HepG2 (cell line): ENCODE data around the gene LLGL2. TPM values are rescaled to one million over a fixed set of nuclear protein-coding genes. Genes with fewer than 3 reads are reported as not detected.

Experiments used
- ATAC-seq: fragments of 200-7000 bp; cut with Tn5 transposase; 3 replicates; pipeline ENCODE4 v1.9.1; 2020; ENCODE audit warnings: mild to moderate bottlenecking, moderate library complexity
- BruUV-seq: library from RNA; stranded (reverse); fragments of 400-500 nt; replicated peaks from 2 replicates; lab custom pipeline; 2021; lab: Mats Ljungman, UMichigan
- CTCF ChIA-PET: fragments of 300-600 bp; formaldehyde crosslinking; extraction: SDS; loops from one replicate; lab custom pipeline; 2021; ENCODE audit warnings: low total read pairs, inconsistent platforms, low intra/inter-chr PET ratio; lab: Yijun Ruan, JAX
- POLR2A ChIA-PET: fragments of 350-600 bp; sonication (Branson Sonifier 250); formaldehyde crosslinking; loops from one replicate; lab custom pipeline; 2020; ENCODE audit warnings: antibody characterized with exemption, inconsistent platforms; lab: Yijun Ruan, JAX
- DNase-seq: peaks from one replicate; pipeline ENCODE4 v3.0.0-alpha.2; 2015; ENCODE audit warnings: low spot score
- FAIRE-seq: peaks from 3 replicates; lab custom pipeline; 2011; peaks lifted over from hg19 to GRCh38; lab: Jason Lieb, UNC
- H2AFZ ChIP-seq: one replicate; pipeline ENCODE4 v1.6.1; 2011; ENCODE audit warnings: low read length, inconsistent platforms
- H3K27ac ChIP-seq: fragments of 300-600 bp; 3 replicates; pipeline ENCODE4 v1.8.0; 2011; ENCODE audit warnings: mixed run types, mild to moderate bottlenecking, mixed read lengths, low read length, inconsistent platforms; ENCODE audit not compliant: insufficient read depth; ENCODE audit errors: extremely low read length
- H3K27me3 ChIP-seq, 2 experiments: fragments of 200-600 bp in 1 of 2; 2 replicates in 1 of 2; 3 replicates in 1 of 2; pipeline versions ENCODE4 v1.6.0 to v1.8.0; 2011; ENCODE audit warnings: low read length in 2 of 2, mild to moderate bottlenecking in 2 of 2, moderate library complexity in 2 of 2, inconsistent platforms in 1 of 2; ENCODE audit not compliant: insufficient read depth in 2 of 2, control insufficient read depth in 1 of 2
- H3K36me3 ChIP-seq, 2 experiments: fragments of 200-600 bp in 1 of 2; replicated peaks in 1 of 2; 2 replicates in 1 of 2; 3 replicates in 1 of 2; pipeline versions ENCODE4 v1.5.1 to v1.8.0; 2011; ENCODE audit warnings: low read length in 2 of 2, inconsistent platforms in 1 of 2; ENCODE audit not compliant: insufficient read depth in 2 of 2, control insufficient read depth in 1 of 2
- H3K4me1 ChIP-seq: 2 replicates; pipeline ENCODE4 v1.5.1; 2012; ENCODE audit warnings: low read length, inconsistent platforms; ENCODE audit not compliant: insufficient read depth
- H3K4me2 ChIP-seq: 2 replicates; pipeline ENCODE4 v1.6.0; 2011; ENCODE audit warnings: low read depth, low read length, inconsistent platforms
- H3K4me3 ChIP-seq, 3 experiments: fragments of 200-600 bp in 1 of 3; sonication (generic), shearing (Covaris generic) in 1 of 3; replicated peaks in 1 of 3; 2 replicates each; pipeline ENCODE4 v1.5.1; 2011 to 2016; ENCODE audit warnings: low read length in 3 of 3, inconsistent platforms in 2 of 3, low read depth in 2 of 3, mild to moderate bottlenecking in 2 of 3, control low read depth in 1 of 3, mixed read lengths in 1 of 3; ENCODE audit not compliant: insufficient read depth in 1 of 3
- H3K79me2 ChIP-seq: one replicate; pipeline ENCODE4 v1.6.1; 2011; ENCODE audit warnings: low read length, inconsistent platforms; ENCODE audit not compliant: insufficient read depth
- H3K9ac ChIP-seq: 2 replicates; pipeline ENCODE4 v1.6.0; 2011; ENCODE audit warnings: mild to moderate bottlenecking, low read depth, low read length, inconsistent platforms; ENCODE audit not compliant: insufficient read depth
- H3K9me3 ChIP-seq: 2 replicates; pipeline ENCODE4 v1.5.1; 2012; ENCODE audit warnings: mild to moderate bottlenecking, low read length
- H4K20me1 ChIP-seq: 2 replicates; pipeline ENCODE4 v1.6.0; 2011; ENCODE audit warnings: inconsistent platforms, mild to moderate bottlenecking, low read length, moderate library complexity; ENCODE audit not compliant: insufficient read depth
- AKAP8 ChIP-seq: sonication (generic); formaldehyde crosslinking; IDR thresholded peaks from 2 replicates; pipeline ENCODE4 v1.5.1; 2020; ENCODE audit warnings: mild to moderate bottlenecking, missing genetic modification reagents
- FOXM1 ChIP-seq: sonication (generic); formaldehyde crosslinking; IDR thresholded peaks from 2 replicates; pipeline ENCODE4 v1.5.0; 2020; ENCODE audit warnings: missing genetic modification reagents
- GTF3A ChIP-seq: sonication (generic); formaldehyde crosslinking; conservative IDR thresholded peaks from 2 replicates; pipeline ENCODE4 v1.4.0; 2020; ENCODE audit warnings: mild to moderate bottlenecking, missing genetic modification reagents
- HMG20B ChIP-seq: conservative IDR thresholded peaks from 2 replicates; pipeline ENCODE4 v1.6.1; 2016; ENCODE audit warnings: missing genetic modification reagents, missing compliant biosample characterization
- HNF1B ChIP-seq: sonication (generic); formaldehyde crosslinking; IDR thresholded peaks from 2 replicates; pipeline ENCODE4 v1.5.1; 2020; ENCODE audit warnings: mild to moderate bottlenecking, moderate library complexity, missing genetic modification reagents
- HNRNPL ChIP-seq: fragments of 200-400 bp; formaldehyde crosslinking; IDR thresholded peaks from 2 replicates; pipeline ENCODE4 v1.6.1; 2017; ENCODE audit warnings: mild to moderate bottlenecking, low read depth, low read length
- HOXA3 ChIP-seq: sonication (generic); formaldehyde crosslinking; IDR thresholded peaks from 2 replicates; pipeline ENCODE4 v1.5.0; 2020; ENCODE audit warnings: missing genetic modification reagents
- JARID2 ChIP-seq: sonication (generic); formaldehyde crosslinking; IDR thresholded peaks from 2 replicates; pipeline ENCODE4 v1.8.1; 2023; ENCODE audit warnings: missing genetic modification reagents, inconsistent platforms; ENCODE audit not compliant: insufficient replicate concordance
- PCBP2 ChIP-seq: fragments of 200-400 bp; formaldehyde crosslinking; optimal IDR thresholded peaks from 2 replicates; pipeline ENCODE3; 2018; ENCODE audit warnings: low read length, low read depth; ENCODE audit not compliant: poor library complexity, severe bottlenecking
- STAG1 ChIP-seq: sonication (generic); formaldehyde crosslinking; IDR thresholded peaks from 2 replicates; pipeline ENCODE4 v1.4.0; 2020; ENCODE audit warnings: missing genetic modification reagents
- ZBTB38 ChIP-seq: sonication (generic); formaldehyde crosslinking; IDR thresholded peaks from 2 replicates; pipeline ENCODE4 v1.5.1; 2020; ENCODE audit warnings: mild to moderate bottlenecking, missing genetic modification reagents
- ZNF230 ChIP-seq: sonication (generic); formaldehyde crosslinking; IDR thresholded peaks from 2 replicates; pipeline ENCODE4 v1.4.0; 2020; ENCODE audit warnings: mild to moderate bottlenecking, missing genetic modification reagents
- ZNF263 ChIP-seq: sonication (generic); formaldehyde crosslinking; IDR thresholded peaks from 2 replicates; pipeline ENCODE4 v1.4.0; 2020; ENCODE audit warnings: missing genetic modification reagents
- WGBS: methylation state at CpG from one replicate; pipeline ENCODE4 v1.1.6; 2017; ENCODE audit warnings: low lambda C conversion rate; 5-methylcytosine and 5-hydroxymethylcytosine counted together
- in situ Hi-C: cut with HindIII; loops from 2 replicates; pipeline ENCODE4 v1.10.0; 2017; ENCODE audit warnings: low pct_unique_long_range_greater_than_20kb; ENCODE audit not compliant: extremely low pct_ligation_motif_present
- intact Hi-C: fragments of 100-400 bp; cut with micrococcal nuclease; formaldehyde crosslinking; loops from one replicate; pipeline ENCODE4 v1.10.0; 2022; ENCODE audit not compliant: unreplicated experiment
- polyA plus RNA-seq, 8 experiments: library from polyadenylated mRNA; depleted of rRNA in 3 of 8; stranded (reverse) in 7 of 8; unstranded in 1 of 8; fragments of >200 nt; fragmentation: Illumina TruSeq in 4 of 8; extraction: Trizol in 4 of 8; gene quantifications; 2 replicates each; pipeline versions ENCODE4 v1.2.1 to v1.2.3, GENCODE V29; 2011 to 2016; ENCODE audit warnings: low read depth in 4 of 8, missing spikeins in 1 of 8, mixed read lengths in 1 of 8; ENCODE audit not compliant: insufficient read depth in 1 of 8
- total RNA-seq, 5 experiments: library from RNA; depleted of rRNA; stranded (reverse); fragments of >200 nt; fragmentation: Illumina TruSeq; extraction: Trizol; gene quantifications; 2 replicates each; pipeline ENCODE4 v1.2.3, GENCODE V29; 2016; ENCODE audit warnings: low read depth in 1 of 5
- TF ChIP-seq, protein P1 (sequence below): sonication (generic); formaldehyde crosslinking; IDR thresholded peaks from 2 replicates; pipeline ENCODE4 v1.5.1; 2020; ENCODE audit warnings: mild to moderate bottlenecking, missing genetic modification reagents, moderate library complexity
- TF ChIP-seq, protein P2 (sequence below): sonication (generic); formaldehyde crosslinking; IDR thresholded peaks from 2 replicates; pipeline ENCODE4 v1.5.0; 2020; ENCODE audit warnings: mild to moderate bottlenecking, missing genetic modification reagents, moderate library complexity

LLGL2 gene
- total and polyA plus RNA-seq, 2 of the 13 experiments (the other 11 are each of a cell fraction or from before 2014, with no cell fraction given) = 83.0 to 86.7 TPM

- Histone ChIP-seq H2AFZ (no peak overlapping the region), H3K27ac (no peak overlapping the region), H3K9ac (no peak overlapping the region), H4K20me1 (no peaks in the 10 kb centered on the region), H3K4me2 (no peak overlapping the region), H3K9me3 (no peaks in the 10 kb centered on the region), H3K79me2 (no peaks in the 10 kb centered on the region), H3K36me3 (no peaks in the 10 kb centered on the region), H3K4me1 (peaks cover 32% of the 10 kb centered on the region), H3K27me3 (no peaks in the 10 kb centered on the region; a peak in 1 of 5 replicates), H3K4me3 (no peak overlapping the region)
- ATAC-seq (peak; percentile 42), DNase-seq (no peak), FAIRE-seq (no peak)
- WGBS = 80% methylated on average over 5 of the region's 11 CpGs
- in situ Hi-C loops = loop anchor here (10.0 kb wide), 1 partner anchor 140 kb away; no protein-coding TSS in a partner anchor
- BruUV-seq = no TSS peak
- ChIA-PET CTCF (interaction anchor here (0.8 to 2.5 kb wide), 2 partner anchors 14 to 26 kb away, joined by 3 to 18 read pairs; no protein-coding TSS in a partner anchor), POLR2A (interaction anchor here (1.0 kb wide), 1 partner anchor 14 kb away, joined by 3 read pairs; no protein-coding TSS in a partner anchor)
- intact Hi-C loops = no loop called here
- 0 out of 2 replicates have a peak, but pooled peaks have one; percentile 12 for TF ChIP-seq HNF1B (CRISPR knock-in tag)
- peak; percentile 66 for TF ChIP-seq ZBTB38 (CRISPR knock-in tag)
- TF ChIP-seq, protein P1, sequence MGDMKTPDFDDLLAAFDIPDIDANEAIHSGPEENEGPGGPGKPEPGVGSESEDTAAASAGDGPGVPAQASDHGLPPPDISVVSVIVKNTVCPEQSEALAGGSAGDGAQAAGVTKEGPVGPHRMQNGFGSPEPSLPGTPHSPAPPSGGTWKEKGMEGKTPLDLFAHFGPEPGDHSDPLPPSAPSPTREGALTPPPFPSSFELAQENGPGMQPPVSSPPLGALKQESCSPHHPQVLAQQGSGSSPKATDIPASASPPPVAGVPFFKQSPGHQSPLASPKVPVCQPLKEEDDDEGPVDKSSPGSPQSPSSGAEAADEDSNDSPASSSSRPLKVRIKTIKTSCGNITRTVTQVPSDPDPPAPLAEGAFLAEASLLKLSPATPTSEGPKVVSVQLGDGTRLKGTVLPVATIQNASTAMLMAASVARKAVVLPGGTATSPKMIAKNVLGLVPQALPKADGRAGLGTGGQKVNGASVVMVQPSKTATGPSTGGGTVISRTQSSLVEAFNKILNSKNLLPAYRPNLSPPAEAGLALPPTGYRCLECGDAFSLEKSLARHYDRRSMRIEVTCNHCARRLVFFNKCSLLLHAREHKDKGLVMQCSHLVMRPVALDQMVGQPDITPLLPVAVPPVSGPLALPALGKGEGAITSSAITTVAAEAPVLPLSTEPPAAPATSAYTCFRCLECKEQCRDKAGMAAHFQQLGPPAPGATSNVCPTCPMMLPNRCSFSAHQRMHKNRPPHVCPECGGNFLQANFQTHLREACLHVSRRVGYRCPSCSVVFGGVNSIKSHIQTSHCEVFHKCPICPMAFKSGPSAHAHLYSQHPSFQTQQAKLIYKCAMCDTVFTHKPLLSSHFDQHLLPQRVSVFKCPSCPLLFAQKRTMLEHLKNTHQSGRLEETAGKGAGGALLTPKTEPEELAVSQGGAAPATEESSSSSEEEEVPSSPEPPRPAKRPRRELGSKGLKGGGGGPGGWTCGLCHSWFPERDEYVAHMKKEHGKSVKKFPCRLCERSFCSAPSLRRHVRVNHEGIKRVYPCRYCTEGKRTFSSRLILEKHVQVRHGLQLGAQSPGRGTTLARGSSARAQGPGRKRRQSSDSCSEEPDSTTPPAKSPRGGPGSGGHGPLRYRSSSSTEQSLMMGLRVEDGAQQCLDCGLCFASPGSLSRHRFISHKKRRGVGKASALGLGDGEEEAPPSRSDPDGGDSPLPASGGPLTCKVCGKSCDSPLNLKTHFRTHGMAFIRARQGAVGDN (CRISPR knock-in tag) = peak; percentile 35; the same call in 1 of the 2 replicates
- 0 out of 2 replicates have a peak, but pooled peaks have one; percentile 44 for TF ChIP-seq AKAP8 (CRISPR knock-in tag)
- no peak for TF ChIP-seq FOXM1
- peak; percentile 92 for TF ChIP-seq ZNF263 (CRISPR knock-in tag)
- TF ChIP-seq HOXA3 (CRISPR knock-in tag) = peak; percentile 43; the same call in 1 of the 2 replicates
- 0 out of 2 replicates have a peak, but pooled peaks have one; percentile 56 for TF ChIP-seq GTF3A (CRISPR knock-in tag)
- TF ChIP-seq PCBP2 = no peak
- no peak for TF ChIP-seq HMG20B (CRISPR knock-in tag)
- TF ChIP-seq JARID2 (CRISPR knock-in tag) = no peak
- peak; percentile 67 for TF ChIP-seq STAG1 (CRISPR knock-in tag)
- TF ChIP-seq, protein P2, sequence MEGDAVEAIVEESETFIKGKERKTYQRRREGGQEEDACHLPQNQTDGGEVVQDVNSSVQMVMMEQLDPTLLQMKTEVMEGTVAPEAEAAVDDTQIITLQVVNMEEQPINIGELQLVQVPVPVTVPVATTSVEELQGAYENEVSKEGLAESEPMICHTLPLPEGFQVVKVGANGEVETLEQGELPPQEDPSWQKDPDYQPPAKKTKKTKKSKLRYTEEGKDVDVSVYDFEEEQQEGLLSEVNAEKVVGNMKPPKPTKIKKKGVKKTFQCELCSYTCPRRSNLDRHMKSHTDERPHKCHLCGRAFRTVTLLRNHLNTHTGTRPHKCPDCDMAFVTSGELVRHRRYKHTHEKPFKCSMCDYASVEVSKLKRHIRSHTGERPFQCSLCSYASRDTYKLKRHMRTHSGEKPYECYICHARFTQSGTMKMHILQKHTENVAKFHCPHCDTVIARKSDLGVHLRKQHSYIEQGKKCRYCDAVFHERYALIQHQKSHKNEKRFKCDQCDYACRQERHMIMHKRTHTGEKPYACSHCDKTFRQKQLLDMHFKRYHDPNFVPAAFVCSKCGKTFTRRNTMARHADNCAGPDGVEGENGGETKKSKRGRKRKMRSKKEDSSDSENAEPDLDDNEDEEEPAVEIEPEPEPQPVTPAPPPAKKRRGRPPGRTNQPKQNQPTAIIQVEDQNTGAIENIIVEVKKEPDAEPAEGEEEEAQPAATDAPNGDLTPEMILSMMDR = peak; percentile 71
- peak; percentile 92 for TF ChIP-seq HNRNPL
- 0 out of 2 replicates have a peak, but pooled peaks have one; percentile 68 for TF ChIP-seq ZNF230 (CRISPR knock-in tag)
Measured at GRCh38 chr17:75615301-75615700, 89.8 kb downstream of the LLGL2 start.
